Amniotic epithelial cell (primary cell): ENCODE results near the gene TENT4A.

Experiments
- DNase-seq: peaks from one replicate; pipeline ENCODE4 v3.0.0-alpha.2; 2010; ENCODE audit warnings: low read depth

The TENT4A gene

GRCh38 chr5:6805841-6806240, 92.6 kb downstream of the TENT4A start:
- DNase-seq: no peak
